ENCODE measurements around the gene SYNDIG1. TPM values are rescaled to one million over a fixed set of nuclear protein-coding genes. Genes with fewer than 3 reads are reported as not detected.
A peak's percentile ranks its signal among the peaks of the same experiment; 100 is the strongest.

SYNDIG1 gene
- polyA plus RNA-seq, 2 donors, result 0.01 TPM; not detected in 1

- no peak overlapping the region for H3K27ac ChIP-seq (ENCODE audit: low read depth in 2 of 2, low read length in 1 of 2)
- no peaks in the 10 kb centered on the region for H3K36me3 ChIP-seq (ENCODE audit: control insufficient read depth in 2 of 2, insufficient read depth in 2 of 2, low read length in 1 of 2)
- peaks cover 0 to 3% of the 10 kb centered on the region in 2 donors for H3K9me3 ChIP-seq (ENCODE audit: control insufficient read depth in 2 of 2, insufficient read depth in 1 of 2, low read depth in 1 of 2, low read length in 1 of 2)
- peaks cover 9 to 11% of the 10 kb centered on the region in 2 donors for H3K4me1 ChIP-seq (ENCODE audit: control insufficient read depth in 2 of 2, insufficient read depth in 2 of 2, low read length in 1 of 2)
- 44 to 46% methylated on average over 23 of the region's 23 CpGs for WGBS, 2 donors
- H3K27me3 ChIP-seq (ENCODE audit: control insufficient read depth in 1 of 2, insufficient read depth in 2 of 2, low read length in 2 of 2), result peaks cover 0 to 21% of the 10 kb centered on the region in 2 donors
- no peak overlapping the region for H3K4me3 ChIP-seq (ENCODE audit: low read depth in 1 of 2, low read length in 2 of 2)
Measured at GRCh38 chr20:24468401-24469115, 871 bp upstream of the SYNDIG1 start.

GRCh38 chr20:24469894-24470745 lies 691 bp downstream of the SYNDIG1 start:
- Histone ChIP-seq H3K9me3 (ENCODE audit: control insufficient read depth in 2 of 2, insufficient read depth in 1 of 2, low read depth in 1 of 2, low read length in 1 of 2) (peaks cover 0 to 3% of the 10 kb centered on the region in 2 donors), H3K4me3 (ENCODE audit: low read depth in 1 of 2, low read length in 2 of 2) (peak overlapping the region; percentile 2 to 29), H3K27me3 (ENCODE audit: control insufficient read depth in 1 of 2, insufficient read depth in 2 of 2, low read length in 2 of 2) (peaks cover 0 to 21% of the 10 kb centered on the region in 2 donors), H3K36me3 (ENCODE audit: control insufficient read depth in 2 of 2, insufficient read depth in 2 of 2, low read length in 1 of 2) (no peaks in the 10 kb centered on the region), H3K4me1 (ENCODE audit: control insufficient read depth in 2 of 2, insufficient read depth in 2 of 2, low read length in 1 of 2) (peaks cover 9 to 11% of the 10 kb centered on the region in 2 donors), H3K27ac (ENCODE audit: low read depth in 2 of 2, low read length in 1 of 2) (no peak overlapping the region)
- WGBS, 2 donors, result 1 to 2% methylated on average over 61 to 62 of the region's 62 CpGs

GRCh38 chr20:24470746-24471582 lies 1.5 kb downstream of the SYNDIG1 start:
- WGBS, 2 donors, result 4 to 5% methylated on average over 56 of the region's 56 CpGs
- Histone ChIP-seq H3K9me3 (ENCODE audit: control insufficient read depth in 2 of 2, insufficient read depth in 1 of 2, low read depth in 1 of 2, low read length in 1 of 2) (peaks cover 0 to 3% of the 10 kb centered on the region in 2 donors), H3K4me3 (ENCODE audit: low read depth in 1 of 2, low read length in 2 of 2) (no peak overlapping the region), H3K27me3 (ENCODE audit: control insufficient read depth in 1 of 2, insufficient read depth in 2 of 2, low read length in 2 of 2) (peaks cover 0 to 21% of the 10 kb centered on the region in 2 donors), H3K36me3 (ENCODE audit: control insufficient read depth in 2 of 2, insufficient read depth in 2 of 2, low read length in 1 of 2) (no peaks in the 10 kb centered on the region), H3K27ac (ENCODE audit: low read depth in 2 of 2, low read length in 1 of 2) (no peak overlapping the region), H3K4me1 (ENCODE audit: control insufficient read depth in 2 of 2, insufficient read depth in 2 of 2, low read length in 1 of 2) (peaks cover 9 to 11% of the 10 kb centered on the region in 2 donors)

DNA sequence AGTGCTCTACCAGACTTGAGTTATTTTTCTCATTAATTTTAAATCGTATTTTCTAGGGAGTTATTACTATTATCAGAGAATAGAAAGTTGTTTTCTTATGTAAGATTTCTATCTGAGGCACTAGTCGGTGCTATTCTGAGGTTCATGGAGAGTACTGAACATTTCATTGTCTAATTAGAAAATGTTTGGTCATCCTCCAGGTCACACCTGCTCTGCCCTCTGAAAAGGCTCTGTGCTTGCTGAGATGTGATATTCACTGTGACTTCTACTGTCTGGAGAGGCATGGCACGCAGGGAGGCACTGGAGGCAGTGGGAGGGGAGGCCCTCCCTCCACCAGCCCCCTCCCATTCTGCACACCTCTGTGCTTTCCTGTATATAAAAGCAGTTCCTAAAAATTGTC lies 3.0 kb downstream of the SYNDIG1 start:
- Histone ChIP-seq H3K4me1 (ENCODE audit: control insufficient read depth in 2 of 2, insufficient read depth in 2 of 2, low read length in 1 of 2) (peaks cover 9 to 11% of the 10 kb centered on the region in 2 donors), H3K4me3 (ENCODE audit: low read depth in 1 of 2, low read length in 2 of 2) (no peak overlapping the region), H3K27ac (ENCODE audit: low read depth in 2 of 2, low read length in 1 of 2) (no peak overlapping the region), H3K36me3 (ENCODE audit: control insufficient read depth in 2 of 2, insufficient read depth in 2 of 2, low read length in 1 of 2) (no peaks in the 10 kb centered on the region), H3K27me3 (ENCODE audit: control insufficient read depth in 1 of 2, insufficient read depth in 2 of 2, low read length in 2 of 2) (peaks cover 0 to 21% of the 10 kb centered on the region in 2 donors), H3K9me3 (ENCODE audit: control insufficient read depth in 2 of 2, insufficient read depth in 1 of 2, low read depth in 1 of 2, low read length in 1 of 2) (peaks cover 0 to 3% of the 10 kb centered on the region in 2 donors)
- WGBS, 2 donors, result 72 to 75% methylated on average over 3 of the region's 3 CpGs

DNA sequence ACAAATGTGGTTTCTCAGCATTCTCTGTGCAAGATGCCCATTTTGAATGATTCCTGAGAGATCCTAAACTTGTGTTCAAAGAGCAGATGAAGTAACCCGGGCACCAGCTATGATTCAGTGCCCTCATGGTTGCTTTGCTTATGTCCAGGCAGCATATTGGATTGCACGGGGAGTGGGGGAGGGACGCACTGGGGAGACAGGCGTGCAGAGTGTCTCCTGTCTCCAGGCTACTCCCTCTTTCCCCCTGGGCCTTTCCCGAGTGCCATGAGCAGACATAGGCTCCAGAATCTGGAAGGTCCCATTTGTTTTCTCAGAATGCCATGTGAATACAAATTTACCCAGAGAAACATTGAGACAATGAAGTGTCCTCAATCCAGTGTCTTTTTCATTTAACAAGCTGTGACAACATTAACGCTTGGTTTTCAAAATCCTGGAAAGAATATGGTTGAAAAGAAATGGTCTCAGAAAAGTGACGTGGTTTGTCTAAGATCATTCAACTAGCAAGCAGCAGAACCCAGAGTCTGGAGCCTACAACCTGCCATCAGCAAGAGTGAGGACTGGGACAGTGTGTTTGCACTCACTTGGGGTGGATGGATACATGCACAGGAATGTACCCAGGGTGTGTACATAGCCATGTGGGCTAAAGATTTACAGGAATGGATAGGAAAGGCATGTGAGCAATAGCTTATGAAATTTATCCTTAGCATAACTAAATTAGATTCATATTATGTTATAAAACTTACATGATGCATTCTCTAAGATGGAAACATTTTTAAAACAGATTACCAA lies 4.2 kb downstream of the SYNDIG1 start:
- WGBS, 2 donors, result 69 to 72% methylated on average over 7 of the region's 7 CpGs
- Histone ChIP-seq H3K27me3 (ENCODE audit: control insufficient read depth in 1 of 2, insufficient read depth in 2 of 2, low read length in 2 of 2) (peaks cover 0 to 18% of the 10 kb centered on the region in 2 donors), H3K4me3 (ENCODE audit: low read depth in 1 of 2, low read length in 2 of 2) (no peak overlapping the region), H3K27ac (ENCODE audit: low read depth in 2 of 2, low read length in 1 of 2) (no peak overlapping the region), H3K9me3 (ENCODE audit: control insufficient read depth in 2 of 2, insufficient read depth in 1 of 2, low read depth in 1 of 2, low read length in 1 of 2) (peaks cover 0 to 3% of the 10 kb centered on the region in 2 donors), H3K36me3 (ENCODE audit: control insufficient read depth in 2 of 2, insufficient read depth in 2 of 2, low read length in 1 of 2) (no peaks in the 10 kb centered on the region), H3K4me1 (ENCODE audit: control insufficient read depth in 2 of 2, insufficient read depth in 2 of 2, low read length in 1 of 2) (peaks cover 9 to 11% of the 10 kb centered on the region in 2 donors)

DNA sequence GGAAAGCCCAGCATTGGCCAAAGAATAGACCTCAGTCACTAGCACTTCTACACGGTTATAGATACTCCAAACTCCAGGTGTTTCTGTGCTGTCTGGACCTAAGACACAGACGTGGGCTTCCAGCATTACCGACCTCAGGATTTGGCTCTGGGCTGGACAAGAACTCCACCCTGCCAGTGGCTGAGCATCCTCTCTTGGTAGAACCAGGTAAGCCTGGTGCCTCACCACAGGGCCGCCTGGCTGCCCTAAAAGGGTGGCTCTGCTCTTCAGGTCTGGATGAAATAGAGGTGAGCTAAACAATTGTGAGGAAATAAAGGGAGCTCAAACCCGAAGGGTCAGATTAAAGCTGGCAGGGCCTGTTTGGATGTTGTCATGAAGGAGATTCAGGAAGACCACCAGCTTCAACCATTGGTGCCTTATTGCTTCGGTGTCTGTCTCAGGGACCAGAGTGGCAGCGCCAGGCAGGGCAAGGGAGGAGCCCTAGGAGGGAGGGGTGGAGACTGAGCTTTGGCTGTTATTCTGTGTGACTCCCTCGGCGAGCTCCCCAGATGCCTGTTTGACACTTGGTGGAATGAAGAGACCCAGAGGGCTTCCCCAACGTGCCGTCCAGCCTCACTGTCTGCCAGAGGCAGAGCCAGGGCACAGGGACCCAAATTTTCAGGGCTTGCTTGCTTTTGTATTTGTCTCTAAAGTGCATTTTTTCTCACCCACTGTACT lies 8.6 kb downstream of the SYNDIG1 start:
- no peak overlapping the region for H3K4me3 ChIP-seq (ENCODE audit: low read depth in 1 of 2, low read length in 2 of 2)
- no peak overlapping the region for H3K27ac ChIP-seq (ENCODE audit: low read depth in 2 of 2, low read length in 1 of 2)
- H3K9me3 ChIP-seq (ENCODE audit: control insufficient read depth in 2 of 2, insufficient read depth in 1 of 2, low read depth in 1 of 2, low read length in 1 of 2), result no peaks in the 10 kb centered on the region
- no peaks in the 10 kb centered on the region for H3K4me1 ChIP-seq (ENCODE audit: control insufficient read depth in 2 of 2, insufficient read depth in 2 of 2, low read length in 1 of 2)
- no peaks in the 10 kb centered on the region for H3K36me3 ChIP-seq (ENCODE audit: control insufficient read depth in 2 of 2, insufficient read depth in 2 of 2, low read length in 1 of 2)
- 64 to 66% methylated on average over 11 of the region's 11 CpGs for WGBS, 2 donors
- no peaks in the 10 kb centered on the region for H3K27me3 ChIP-seq (ENCODE audit: control insufficient read depth in 1 of 2, insufficient read depth in 2 of 2, low read length in 2 of 2)

GRCh38 chr20:24478584-24478983 lies 9.2 kb downstream of the SYNDIG1 start:
- no peak overlapping the region for H3K27ac ChIP-seq (ENCODE audit: low read depth in 2 of 2, low read length in 1 of 2)
- WGBS, 2 donors, result 80 to 90% methylated on average over 7 of the region's 7 CpGs
- no peaks in the 10 kb centered on the region for H3K9me3 ChIP-seq (ENCODE audit: control insufficient read depth in 2 of 2, insufficient read depth in 1 of 2, low read depth in 1 of 2, low read length in 1 of 2)
- H3K4me3 ChIP-seq (ENCODE audit: low read depth in 1 of 2, low read length in 2 of 2), result no peak overlapping the region
- H3K27me3 ChIP-seq (ENCODE audit: control insufficient read depth in 1 of 2, insufficient read depth in 2 of 2, low read length in 2 of 2), result no peaks in the 10 kb centered on the region
- H3K4me1 ChIP-seq (ENCODE audit: control insufficient read depth in 2 of 2, insufficient read depth in 2 of 2, low read length in 1 of 2), result no peaks in the 10 kb centered on the region
- H3K36me3 ChIP-seq (ENCODE audit: control insufficient read depth in 2 of 2, insufficient read depth in 2 of 2, low read length in 1 of 2), result no peaks in the 10 kb centered on the region

- Histone ChIP-seq H3K36me3 (ENCODE audit: control insufficient read depth in 2 of 2, insufficient read depth in 2 of 2, low read length in 1 of 2) (no peaks in the 10 kb centered on the region), H3K4me3 (ENCODE audit: low read depth in 1 of 2, low read length in 2 of 2) (no peak overlapping the region), H3K9me3 (ENCODE audit: control insufficient read depth in 2 of 2, insufficient read depth in 1 of 2, low read depth in 1 of 2, low read length in 1 of 2) (no peaks in the 10 kb centered on the region), H3K27me3 (ENCODE audit: control insufficient read depth in 1 of 2, insufficient read depth in 2 of 2, low read length in 2 of 2) (no peaks in the 10 kb centered on the region), H3K4me1 (ENCODE audit: control insufficient read depth in 2 of 2, insufficient read depth in 2 of 2, low read length in 1 of 2) (no peaks in the 10 kb centered on the region), H3K27ac (ENCODE audit: low read depth in 2 of 2, low read length in 1 of 2) (no peak overlapping the region)
- 90 to 93% methylated on average over 4 of the region's 4 CpGs for WGBS, 2 donors
Measured at GRCh38 chr20:24479106-24479505, 9.7 kb downstream of the SYNDIG1 start.

Measured in esophagus (tissue), 2 donors.